ENCODE data around the gene MYBPH. TPM values are rescaled to one million over a fixed set of nuclear protein-coding genes. Genes with fewer than 3 reads are reported as not detected.

The MYBPH gene
- total and polyA plus RNA-seq, 2 of the 13 experiments (the other 11 are each of a cell fraction or from before 2014, with no cell fraction given), result not detected

DNA sequence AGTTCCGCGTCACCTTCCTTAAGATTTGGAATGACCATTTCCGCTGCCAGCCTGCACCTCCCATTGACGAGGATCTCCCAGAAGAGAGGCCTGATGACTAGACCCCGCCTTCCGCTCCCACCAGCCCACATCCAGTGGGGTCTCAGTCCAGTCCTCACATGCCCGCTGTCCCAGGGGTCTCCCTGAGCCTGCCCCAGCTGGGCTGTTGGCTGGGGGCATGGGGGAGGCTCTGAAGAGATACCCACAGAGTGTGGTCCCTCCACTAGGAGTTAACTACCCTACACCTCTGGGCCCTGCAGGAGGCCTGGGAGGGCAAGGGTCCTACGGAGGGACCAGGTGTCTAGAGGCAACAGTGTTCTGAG, 9.8 kb downstream of the MYBPH start:
- intact Hi-C loops (cut with micrococcal nuclease; ENCODE audit: unreplicated experiment) (loop anchor here (1.0 to 2.0 kb wide), 2 partner anchors 51 to 101 kb away; no protein-coding TSS in a partner anchor), in situ Hi-C loops (cut with HindIII; ENCODE audit: extremely low pct_ligation_motif_present, low pct_unique_long_range_greater_than_20kb) (loop anchor here (5.0 kb wide), 1 partner anchor 52 kb away; no protein-coding TSS in a partner anchor)
- CTCF ChIA-PET (ENCODE audit: low intra/inter-chr PET ratio, low total read pairs), result interaction anchor here (1.8 kb wide), 1 partner anchor 51 kb away, joined by 15 read pairs; no protein-coding TSS in a partner anchor
- no peaks in the 10 kb centered on the region for H3K36me3 ChIP-seq (replicated peaks in 1 of 2; ENCODE audit: control insufficient read depth in 1 of 2, insufficient read depth in 2 of 2, low read length in 2 of 2)
- H3K4me2 ChIP-seq (ENCODE audit: low read depth, low read length), result no peak overlapping the region
- no TSS peak for BruUV-seq (replicated peaks)
- no peak overlapping the region for H3K27ac ChIP-seq (ENCODE audit: extremely low read length, insufficient read depth, low read length)
- TF ChIP-seq ZNF264 (CRISPR knock-in tag; IDR thresholded peaks at IDR 0.05), result no peak
- TF ChIP-seq RXRB (CRISPR knock-in tag; IDR thresholded peaks at IDR 0.05; ENCODE audit: borderline replicate concordance), result no peak
- no peak for TF ChIP-seq NFE2L2 (IDR thresholded peaks at IDR 0.05; ENCODE audit: low read length)
- TF ChIP-seq IKZF1 (IDR thresholded peaks at IDR 0.05), result no peak
- TF ChIP-seq SMARCE1 (IDR thresholded peaks at IDR 0.05; ENCODE audit: borderline replicate concordance), result no peak
- TF ChIP-seq ZNF609 (CRISPR knock-in tag; IDR thresholded peaks at IDR 0.05; ENCODE audit: borderline replicate concordance), result no peak
- no peak for TF ChIP-seq TP53 (CRISPR knock-in tag; conservative IDR thresholded peaks at IDR 0.05)
- TF ChIP-seq ZNF749 (CRISPR knock-in tag; IDR thresholded peaks at IDR 0.05; ENCODE audit: borderline replicate concordance), result no peak
- TF ChIP-seq JUNB (CRISPR knock-in tag; IDR thresholded peaks at IDR 0.05; ENCODE audit: borderline replicate concordance), result no peak
- TF ChIP-seq MIER3 (CRISPR knock-in tag; IDR thresholded peaks at IDR 0.05; ENCODE audit: borderline replicate concordance), result no peak
- TF ChIP-seq TCF7 (IDR thresholded peaks at IDR 0.05; ENCODE audit: low read depth), result no peak
- TF ChIP-seq ZNF557 (CRISPR knock-in tag; IDR thresholded peaks at IDR 0.05), result no peak
- no peak for TF ChIP-seq ZSCAN12 (CRISPR knock-in tag; IDR thresholded peaks at IDR 0.05)
- no peak for TF ChIP-seq ZNF343 (CRISPR knock-in tag; IDR thresholded peaks at IDR 0.05)
- no peak for TF ChIP-seq BCLAF1 (IDR thresholded peaks at IDR 0.05)
- no peak for TF ChIP-seq NFYB (CRISPR knock-in tag; IDR thresholded peaks at IDR 0.05)
- H3K4me1 ChIP-seq (ENCODE audit: insufficient read depth, low read length), result no peaks in the 10 kb centered on the region
- DNase-seq (ENCODE audit: low spot score) (no peak), ATAC-seq (no peak), FAIRE-seq (no peak)
- H3K79me2 ChIP-seq (ENCODE audit: insufficient read depth, low read length), result no peaks in the 10 kb centered on the region
- H3K27me3 ChIP-seq (ENCODE audit: control insufficient read depth in 1 of 2, insufficient read depth in 2 of 2, low read length in 2 of 2), result peaks cover 1 to 6% of the 10 kb centered on the region in 2 experiments; a peak in 2 of 5 replicates
- POLR2A ChIA-PET, result no interaction called here
- no peak overlapping the region for H3K4me3 ChIP-seq (replicated peaks in 1 of 3; ENCODE audit: insufficient read depth in 1 of 3, low read depth in 2 of 3, low read length in 3 of 3)
- no peaks in the 10 kb centered on the region for H4K20me1 ChIP-seq (ENCODE audit: insufficient read depth, low read length)
- WGBS (ENCODE audit: low lambda C conversion rate), result 70% methylated on average over 7 of the region's 8 CpGs
- H2AFZ ChIP-seq (ENCODE audit: low read length), result no peak overlapping the region
- H3K9ac ChIP-seq (ENCODE audit: insufficient read depth, low read depth, low read length), result no peak overlapping the region
- no peaks in the 10 kb centered on the region for H3K9me3 ChIP-seq (ENCODE audit: low read length)

All from HepG2 (cell line).